Skeletal muscle tissue (tissue), 1 donor: ENCODE data around the gene PTGES. TPM values are rescaled to one million over a fixed set of nuclear protein-coding genes. Genes with fewer than 3 reads are reported as not detected.

Experiments
- total RNA-seq: library from RNA; depleted of rRNA; stranded (reverse); fragments of >200 nt; gene quantifications from one replicate; pipeline ENCODE4 v1.2.3, GENCODE V29; 2014

Gene PTGES
- total RNA-seq, 1 donor from 2014 or later: 12.5 TPM

Other genes starting within 250 kb of the PTGES start
- gene C9orf50, start 131.9 kb downstream of the PTGES start, total RNA-seq: not detected
- 18.8 TPM for gene NTMT1, start 126.9 kb downstream of the PTGES start, total RNA-seq
- 4.2 TPM for gene ASB6, start 110.9 kb downstream of the PTGES start, total RNA-seq
- 3.1 TPM for gene PRRX2, start 87.4 kb downstream of the PTGES start, total RNA-seq
- gene TOR1B, start 50.1 kb upstream of the PTGES start, total RNA-seq: 15.7 TPM
- gene TOR1A, start 71.1 kb upstream of the PTGES start, total RNA-seq: 11.0 TPM
- 32.9 TPM for gene C9orf78, start 82.2 kb upstream of the PTGES start, total RNA-seq
- 3.7 TPM for gene USP20, start 82.4 kb upstream of the PTGES start, total RNA-seq